ENCODE measurements around the gene NRP1. TPM values are rescaled to one million over a fixed set of nuclear protein-coding genes. Genes with fewer than 3 reads are reported as not detected.
"Not testable (repeated sequence)": the region's sequence is repeated elsewhere in the genome, so short reads cannot be mapped to it uniquely, and the experiment has no call there.

The NRP1 gene
- total RNA-seq, 1 experiment from 2014 or later: 0.71 TPM

DNA sequence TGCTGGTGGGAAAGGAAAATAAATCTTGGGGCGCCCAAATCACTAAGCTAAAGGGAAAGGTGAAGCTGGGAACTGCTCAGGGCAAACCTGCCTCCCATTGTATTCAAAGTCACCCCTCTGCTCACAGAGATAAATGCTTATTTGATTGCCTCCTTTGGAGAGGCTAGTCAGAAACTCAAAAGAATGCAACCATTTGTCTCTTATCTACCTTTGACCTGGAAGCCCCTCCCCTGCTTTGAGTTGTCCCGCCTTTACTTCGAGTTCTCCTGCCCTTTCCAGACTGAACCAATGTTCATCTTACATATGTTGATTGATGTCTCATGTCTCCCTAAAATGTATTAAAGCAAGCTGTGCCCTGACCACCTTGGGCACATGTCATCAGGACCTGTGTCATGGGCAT, 33.9 kb downstream of the NRP1 start:
- not testable (repeated sequence) for DNase-seq; H2AFZ ChIP-seq (ENCODE audit: low read length); H3K79me2 ChIP-seq (ENCODE audit: low read length); H3K27ac ChIP-seq (ENCODE audit: low read length); H3K4me3 ChIP-seq (ENCODE audit: low read length); H3K9ac ChIP-seq (ENCODE audit: low read length); H4K20me1 ChIP-seq (ENCODE audit: insufficient read depth, low read depth, low read length); H3K36me3 ChIP-seq (ENCODE audit: insufficient read depth, low read length); H3K4me2 ChIP-seq (ENCODE audit: low read depth, low read length, poor library complexity, severe bottlenecking); H3K4me1 ChIP-seq (ENCODE audit: low read length); H3K9me2 ChIP-seq (replicated peaks; ENCODE audit: insufficient read depth, low read length); H3K9me3 ChIP-seq (ENCODE audit: low read length); H3K27me3 ChIP-seq (ENCODE audit: low read length)

DNA sequence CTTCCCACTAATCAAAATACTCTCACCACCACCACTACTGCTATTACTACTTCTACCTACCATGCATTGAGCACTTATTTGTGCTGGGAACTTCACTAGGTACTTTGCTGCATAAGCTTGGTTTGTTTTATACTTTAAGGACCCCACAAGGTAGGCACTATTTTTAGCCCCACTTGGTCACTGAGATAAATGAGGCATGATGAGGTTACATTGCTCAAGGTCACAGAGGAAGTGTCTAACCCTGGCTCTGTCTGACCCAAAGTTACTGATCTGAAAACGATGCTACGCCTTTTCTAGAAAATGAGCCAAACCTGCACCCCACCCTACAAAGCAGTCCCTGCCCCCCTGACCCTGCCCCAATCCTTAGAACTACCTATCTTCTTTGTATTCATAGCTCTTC, 35.6 kb downstream of the NRP1 start:
- Histone ChIP-seq H3K27me3 (ENCODE audit: low read length) (no peaks in the 10 kb centered on the region), H3K9ac (ENCODE audit: low read length) (no peak overlapping the region), H3K9me2 (replicated peaks; ENCODE audit: insufficient read depth, low read length) (no peaks in the 10 kb centered on the region; the same call in 1 of the 2 replicates), H3K79me2 (ENCODE audit: low read length) (no peaks in the 10 kb centered on the region), H2AFZ (ENCODE audit: low read length) (no peak overlapping the region), H3K4me1 (ENCODE audit: low read length) (no peaks in the 10 kb centered on the region), H4K20me1 (ENCODE audit: insufficient read depth, low read depth, low read length) (no peaks in the 10 kb centered on the region), H3K4me3 (ENCODE audit: low read length) (no peak overlapping the region), H3K9me3 (ENCODE audit: low read length) (no peaks in the 10 kb centered on the region), H3K27ac (ENCODE audit: low read length) (no peak overlapping the region), H3K36me3 (ENCODE audit: insufficient read depth, low read length) (no peaks in the 10 kb centered on the region), H3K4me2 (ENCODE audit: low read depth, low read length, poor library complexity, severe bottlenecking) (no peak overlapping the region)
- no peak for DNase-seq

DNA sequence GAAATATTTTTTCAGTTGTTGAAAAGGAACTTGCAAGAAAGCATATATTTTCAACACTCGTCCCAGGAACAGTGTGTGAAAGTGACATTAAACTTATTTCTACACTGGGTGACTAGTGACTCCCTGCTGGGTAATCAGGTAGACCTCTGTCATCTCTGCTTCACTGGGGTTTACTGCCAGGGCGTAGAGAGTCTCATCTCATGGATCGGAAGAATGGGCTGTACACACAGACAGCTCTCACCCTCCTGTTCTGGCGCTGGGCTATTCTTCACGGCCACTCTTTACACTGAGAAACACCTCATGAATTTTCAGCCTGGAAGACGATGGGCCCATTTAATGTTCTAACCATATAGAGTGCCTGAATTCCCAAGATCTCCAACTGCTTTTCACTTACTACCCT, 36.4 kb downstream of the NRP1 start:
- Histone ChIP-seq H3K9ac (ENCODE audit: low read length) (no peak overlapping the region), H3K4me2 (ENCODE audit: low read depth, low read length, poor library complexity, severe bottlenecking) (no peak overlapping the region), H3K27ac (ENCODE audit: low read length) (no peak overlapping the region), H3K9me3 (ENCODE audit: low read length) (no peaks in the 10 kb centered on the region), H3K36me3 (ENCODE audit: insufficient read depth, low read length) (no peaks in the 10 kb centered on the region), H3K4me1 (ENCODE audit: low read length) (no peaks in the 10 kb centered on the region), H3K79me2 (ENCODE audit: low read length) (no peaks in the 10 kb centered on the region), H4K20me1 (ENCODE audit: insufficient read depth, low read depth, low read length) (no peaks in the 10 kb centered on the region), H2AFZ (ENCODE audit: low read length) (no peak overlapping the region), H3K9me2 (replicated peaks; ENCODE audit: insufficient read depth, low read length) (no peaks in the 10 kb centered on the region; the same call in 1 of the 2 replicates), H3K27me3 (ENCODE audit: low read length) (no peaks in the 10 kb centered on the region), H3K4me3 (ENCODE audit: low read length) (no peak overlapping the region)
- no peak for DNase-seq

DNA sequence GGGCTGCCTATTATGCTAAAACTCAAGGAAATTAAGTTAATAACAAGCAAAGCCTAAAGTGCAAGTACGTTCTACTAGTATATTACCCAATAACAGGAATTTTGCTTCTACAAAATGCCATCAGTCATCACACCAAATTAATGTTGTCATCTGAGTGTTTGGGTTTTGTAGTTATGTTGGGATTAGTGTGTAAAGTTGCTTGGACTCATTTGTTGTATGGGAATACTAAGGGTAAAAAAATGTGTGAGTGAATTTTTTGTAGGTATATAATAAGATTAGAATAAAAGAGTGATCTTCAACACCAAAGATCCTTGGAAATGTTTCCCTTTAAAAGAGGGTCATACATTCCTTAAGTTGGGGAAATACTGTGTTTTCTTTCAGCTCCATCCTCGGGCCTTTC, 38.6 kb downstream of the NRP1 start:
- no peak overlapping the region for H2AFZ ChIP-seq (ENCODE audit: low read length)
- no peaks in the 10 kb centered on the region; the same call in 1 of the 2 replicates for H3K9me2 ChIP-seq (replicated peaks; ENCODE audit: insufficient read depth, low read length)
- H3K27me3 ChIP-seq (ENCODE audit: low read length): no peaks in the 10 kb centered on the region
- no peaks in the 10 kb centered on the region for H4K20me1 ChIP-seq (ENCODE audit: insufficient read depth, low read depth, low read length)
- H3K4me2 ChIP-seq (ENCODE audit: low read depth, low read length, poor library complexity, severe bottlenecking): no peak overlapping the region
- H3K79me2 ChIP-seq (ENCODE audit: low read length): no peaks in the 10 kb centered on the region
- H3K4me1 ChIP-seq (ENCODE audit: low read length): no peaks in the 10 kb centered on the region
- H3K9ac ChIP-seq (ENCODE audit: low read length): no peak overlapping the region
- no peak overlapping the region for H3K27ac ChIP-seq (ENCODE audit: low read length)
- no peaks in the 10 kb centered on the region for H3K36me3 ChIP-seq (ENCODE audit: insufficient read depth, low read length)
- H3K9me3 ChIP-seq (ENCODE audit: low read length): no peaks in the 10 kb centered on the region
- no peak for DNase-seq
- no peak overlapping the region for H3K4me3 ChIP-seq (ENCODE audit: low read length)

DNA sequence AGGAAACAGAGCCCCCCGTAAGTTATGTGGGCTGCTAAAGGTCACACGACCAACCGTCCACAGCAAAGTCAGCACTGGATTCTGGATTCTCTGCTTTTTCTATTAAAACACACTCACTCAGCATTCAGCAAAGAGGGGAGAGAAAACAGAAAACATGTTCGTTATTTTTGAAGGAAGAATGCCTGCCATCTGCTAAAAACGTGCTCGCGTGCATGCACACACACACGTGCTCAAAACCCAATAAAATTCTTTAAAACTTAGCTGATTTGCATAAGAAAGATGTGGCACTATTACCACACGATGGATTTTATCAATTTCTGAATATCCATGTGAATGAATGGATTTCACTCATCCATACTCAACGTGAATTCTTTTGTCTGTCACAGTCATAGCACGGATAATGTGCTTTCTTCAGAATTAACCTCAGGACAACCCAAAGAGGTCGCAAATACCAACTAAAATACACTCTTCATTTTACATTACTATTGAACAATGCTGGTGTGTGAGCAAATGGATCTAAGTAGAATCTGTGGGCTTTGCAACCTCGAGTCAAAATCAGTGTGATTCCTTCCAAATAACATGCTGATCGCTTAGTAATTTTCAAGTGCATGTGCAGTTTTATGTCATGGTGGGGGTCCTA, 40.8 kb downstream of the NRP1 start:
- no peaks in the 10 kb centered on the region for H3K4me1 ChIP-seq (ENCODE audit: low read length)
- no peaks in the 10 kb centered on the region for H3K9me3 ChIP-seq (ENCODE audit: low read length)
- no peak overlapping the region for H3K4me3 ChIP-seq (ENCODE audit: low read length)
- no peak overlapping the region for H3K27ac ChIP-seq (ENCODE audit: low read length)
- H3K4me2 ChIP-seq (ENCODE audit: low read depth, low read length, poor library complexity, severe bottlenecking): no peak overlapping the region
- no peak overlapping the region for H3K9ac ChIP-seq (ENCODE audit: low read length)
- H4K20me1 ChIP-seq (ENCODE audit: insufficient read depth, low read depth, low read length): no peaks in the 10 kb centered on the region
- no peaks in the 10 kb centered on the region for H3K36me3 ChIP-seq (ENCODE audit: insufficient read depth, low read length)
- no peaks in the 10 kb centered on the region for H3K27me3 ChIP-seq (ENCODE audit: low read length)
- no peaks in the 10 kb centered on the region for H3K79me2 ChIP-seq (ENCODE audit: low read length)
- H3K9me2 ChIP-seq (replicated peaks; ENCODE audit: insufficient read depth, low read length): no peaks in the 10 kb centered on the region; the same call in 1 of the 2 replicates
- no peak overlapping the region for H2AFZ ChIP-seq (ENCODE audit: low read length)
- no peak for DNase-seq

DNA sequence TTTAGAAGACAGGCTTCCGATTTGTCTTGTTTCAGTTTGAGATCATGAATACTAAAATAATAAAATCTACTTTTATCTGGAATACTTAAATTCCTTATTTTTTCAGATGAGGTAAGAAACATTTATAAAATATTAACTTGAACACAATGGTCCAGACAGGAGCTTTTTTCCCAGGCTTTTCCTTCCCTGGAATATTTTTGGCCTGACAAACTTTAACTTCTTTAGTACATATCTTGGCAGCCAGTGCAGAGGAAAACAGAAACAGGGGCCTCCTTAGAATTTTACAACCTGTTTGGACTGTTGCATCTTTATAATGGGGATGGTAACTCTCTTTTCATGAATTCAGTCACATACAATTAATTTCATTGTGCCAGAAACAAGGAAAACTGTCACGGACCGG, 41.4 kb downstream of the NRP1 start:
- H4K20me1 ChIP-seq (ENCODE audit: insufficient read depth, low read depth, low read length): no peaks in the 10 kb centered on the region

DNA sequence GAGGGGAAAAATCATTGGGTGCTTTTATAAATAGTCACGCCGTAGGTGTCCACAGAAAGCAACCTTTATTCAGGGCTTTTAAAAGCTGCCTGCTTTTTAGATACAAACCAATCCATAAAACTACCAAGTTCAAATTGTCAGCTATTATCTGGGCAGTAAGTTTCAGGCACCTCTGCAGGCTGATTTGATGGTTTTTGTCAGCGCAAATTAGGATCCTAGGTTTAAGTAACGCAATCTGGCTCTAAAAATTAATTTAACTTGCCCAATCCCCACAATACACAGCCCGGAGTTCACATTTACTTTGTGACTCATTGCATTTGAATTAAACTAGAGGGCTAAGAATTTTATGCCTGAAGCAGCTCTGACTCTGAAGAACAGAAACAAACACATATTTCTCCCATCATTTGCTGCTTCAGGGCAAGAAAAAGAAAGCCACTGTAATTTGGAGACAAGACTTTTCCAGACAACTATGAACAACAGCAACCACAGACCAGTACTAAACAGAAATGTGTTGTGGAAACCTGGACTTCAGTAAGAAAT, 43.3 kb downstream of the NRP1 start:
- Histone ChIP-seq H3K9me2 (replicated peaks; ENCODE audit: insufficient read depth, low read length) (no peaks in the 10 kb centered on the region; the same call in 1 of the 2 replicates), H3K27ac (ENCODE audit: low read length) (no peak overlapping the region), H3K79me2 (ENCODE audit: low read length) (no peaks in the 10 kb centered on the region), H3K9me3 (ENCODE audit: low read length) (no peaks in the 10 kb centered on the region), H3K4me1 (ENCODE audit: low read length) (no peaks in the 10 kb centered on the region), H4K20me1 (ENCODE audit: insufficient read depth, low read depth, low read length) (no peaks in the 10 kb centered on the region), H3K27me3 (ENCODE audit: low read length) (no peaks in the 10 kb centered on the region), H3K9ac (ENCODE audit: low read length) (no peak overlapping the region), H3K36me3 (ENCODE audit: insufficient read depth, low read length) (no peaks in the 10 kb centered on the region), H3K4me3 (ENCODE audit: low read length) (no peak overlapping the region), H3K4me2 (ENCODE audit: low read depth, low read length, poor library complexity, severe bottlenecking) (no peak overlapping the region), H2AFZ (ENCODE audit: low read length) (no peak overlapping the region)
- no peak for DNase-seq

More for the DNA sequence above, 41.4 kb downstream of the NRP1 start:
- Histone ChIP-seq H3K4me2 (ENCODE audit: low read depth, low read length, poor library complexity, severe bottlenecking) (no peak overlapping the region), H3K27ac (ENCODE audit: low read length) (no peak overlapping the region), H3K36me3 (ENCODE audit: insufficient read depth, low read length) (no peaks in the 10 kb centered on the region), H3K9me3 (ENCODE audit: low read length) (no peaks in the 10 kb centered on the region), H3K9me2 (replicated peaks; ENCODE audit: insufficient read depth, low read length) (no peaks in the 10 kb centered on the region; the same call in 1 of the 2 replicates), H2AFZ (ENCODE audit: low read length) (no peak overlapping the region), H3K9ac (ENCODE audit: low read length) (no peak overlapping the region), H3K4me1 (ENCODE audit: low read length) (no peaks in the 10 kb centered on the region), H3K79me2 (ENCODE audit: low read length) (no peaks in the 10 kb centered on the region), H3K4me3 (ENCODE audit: low read length) (no peak overlapping the region), H3K27me3 (ENCODE audit: low read length) (no peaks in the 10 kb centered on the region)
- DNase-seq: no peak

DNA sequence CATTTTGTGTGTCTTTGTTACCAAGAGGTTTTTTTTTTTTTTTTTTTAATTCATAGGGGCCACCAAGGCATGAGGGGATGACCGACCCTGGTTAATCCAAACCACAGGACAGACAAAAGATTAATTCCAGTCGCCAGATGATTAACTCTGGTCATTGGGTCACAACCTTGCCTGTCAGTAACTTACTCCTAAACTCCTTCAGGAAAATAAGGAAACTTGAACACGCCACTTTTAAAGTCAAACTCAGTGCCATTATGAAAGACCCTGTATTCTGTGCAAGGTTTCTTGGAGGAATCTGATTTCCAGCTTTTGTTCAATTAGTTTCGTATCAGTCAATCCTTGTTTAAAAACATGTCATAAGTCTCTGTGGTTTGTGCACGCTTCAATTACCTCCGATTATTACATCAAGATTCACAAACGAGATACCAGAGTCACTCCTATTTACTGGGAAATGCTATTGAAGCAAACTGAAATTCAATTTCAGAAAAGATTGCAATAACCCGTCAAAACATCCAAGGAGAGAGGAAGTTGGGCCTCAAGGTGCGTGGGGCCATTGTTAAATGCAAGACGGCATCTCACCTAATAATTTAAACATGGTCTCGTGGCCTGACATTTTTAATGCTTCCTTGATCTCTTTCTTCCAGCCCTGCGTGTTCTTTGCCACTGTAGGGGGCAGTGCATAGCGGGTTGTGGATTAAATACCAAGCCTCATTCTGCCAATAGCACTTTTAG, 44.0 kb downstream of the NRP1 start:
- Histone ChIP-seq H3K36me3 (ENCODE audit: insufficient read depth, low read length) (no peaks in the 10 kb centered on the region), H3K9ac (ENCODE audit: low read length) (no peak overlapping the region), H3K9me2 (replicated peaks; ENCODE audit: insufficient read depth, low read length) (no peaks in the 10 kb centered on the region), H3K27me3 (ENCODE audit: low read length) (no peaks in the 10 kb centered on the region), H3K4me3 (ENCODE audit: low read length) (no peak overlapping the region), H4K20me1 (ENCODE audit: insufficient read depth, low read depth, low read length) (no peaks in the 10 kb centered on the region), H3K79me2 (ENCODE audit: low read length) (no peaks in the 10 kb centered on the region), H2AFZ (ENCODE audit: low read length) (no peak overlapping the region), H3K4me1 (ENCODE audit: low read length) (no peaks in the 10 kb centered on the region), H3K9me3 (ENCODE audit: low read length) (no peaks in the 10 kb centered on the region), H3K27ac (ENCODE audit: low read length) (no peak overlapping the region), H3K4me2 (ENCODE audit: low read depth, low read length, poor library complexity, severe bottlenecking) (no peak overlapping the region)
- no peak for DNase-seq

Measured in Karpas-422 (cell line).